DMS53 treated with DMSO at 0.1 percent for 48 hours (cell line): ENCODE results near the gene NEDD4L.

ENCODE experiments used
- DNase-seq: peaks from one replicate; lab custom pipeline; 2025; ENCODE audit not compliant: unreplicated experiment; lab: John Stamatoyannopoulos, UW

NEDD4L gene

GRCh38 chr18:58229162-58229561 lies 185.1 kb downstream of the NEDD4L start:
- DNase-seq, result no peak

- DNase-seq, result peak; percentile 36
These were observed 186.6 kb downstream of the NEDD4L start for GRCh38 chr18:58230438-58231179.

- peak; percentile 34 for DNase-seq
These were observed 187.9 kb downstream of the NEDD4L start for GRCh38 chr18:58231930-58232329.

GRCh38 chr18:58232668-58233067 lies 188.6 kb downstream of the NEDD4L start:
- no peak for DNase-seq

GRCh38 chr18:58234359-58234741 lies 190.3 kb downstream of the NEDD4L start:
- no peak for DNase-seq

- DNase-seq, result peak; percentile 95
These were observed 191.0 kb downstream of the NEDD4L start for GRCh38 chr18:58235001-58235436.

- DNase-seq, result no peak
These were observed 195.9 kb downstream of the NEDD4L start for GRCh38 chr18:58239879-58240278.

GRCh38 chr18:58241026-58241679 lies 197.1 kb downstream of the NEDD4L start:
- DNase-seq, result no peak

- no peak for DNase-seq
These were observed 197.9 kb downstream of the NEDD4L start for GRCh38 chr18:58241877-58242276.

- no peak for DNase-seq
These were observed 198.4 kb downstream of the NEDD4L start for GRCh38 chr18:58242435-58242834.

- no peak for DNase-seq
These were observed 198.9 kb downstream of the NEDD4L start for GRCh38 chr18:58242968-58243367.

- DNase-seq, result no peak
These were observed 199.4 kb downstream of the NEDD4L start for GRCh38 chr18:58243401-58243800.

GRCh38 chr18:58247363-58247834 lies 203.4 kb downstream of the NEDD4L start:
- DNase-seq, result no peak

- no peak for DNase-seq
These were observed 205.7 kb downstream of the NEDD4L start for GRCh38 chr18:58249712-58250111.

GRCh38 chr18:58251416-58251815 lies 207.4 kb downstream of the NEDD4L start:
- no peak for DNase-seq

GRCh38 chr18:58252166-58252565 lies 208.1 kb downstream of the NEDD4L start:
- DNase-seq, result no peak

GRCh38 chr18:58253318-58253717 lies 209.3 kb downstream of the NEDD4L start:
- DNase-seq, result no peak

- no peak for DNase-seq
These were observed 209.8 kb downstream of the NEDD4L start for GRCh38 chr18:58253871-58254270.

- DNase-seq, result no peak
These were observed 211.0 kb downstream of the NEDD4L start for GRCh38 chr18:58254873-58255511.

- DNase-seq, result no peak
These were observed 211.8 kb downstream of the NEDD4L start for GRCh38 chr18:58255701-58256311.

GRCh38 chr18:58256316-58257080 lies 212.5 kb downstream of the NEDD4L start:
- no peak for DNase-seq
